GM19467 (cell line): ENCODE results near the gene PODXL2.

Experiments used
- ATAC-seq: cut with Tn5 transposase; IDR thresholded peaks from one replicate; pipeline ENCODE4 v1.9.1; 2021; ENCODE audit warnings: mild to moderate bottlenecking, moderate library complexity; ENCODE audit not compliant: unreplicated experiment

PODXL2 gene

GRCh38 chr3:127720985-127721935 lies 92.3 kb downstream of the PODXL2 start:
- ATAC-seq, result no peak

GRCh38 chr3:127722091-127722784 lies 93.3 kb downstream of the PODXL2 start:
- no peak for ATAC-seq
